HG03520 (cell line): Measurements from ENCODE around the gene SPECC1.
"Not testable (repeated sequence)": the region's sequence is repeated elsewhere in the genome, so short reads cannot be mapped to it uniquely, and the experiment has no call there.

ENCODE experiments used
- ATAC-seq: cut with Tn5 transposase; IDR thresholded peaks from one replicate; pipeline ENCODE4 v1.9.1; 2021; ENCODE audit warnings: mild to moderate bottlenecking, moderate library complexity; ENCODE audit not compliant: unreplicated experiment

The SPECC1 gene

DNA sequence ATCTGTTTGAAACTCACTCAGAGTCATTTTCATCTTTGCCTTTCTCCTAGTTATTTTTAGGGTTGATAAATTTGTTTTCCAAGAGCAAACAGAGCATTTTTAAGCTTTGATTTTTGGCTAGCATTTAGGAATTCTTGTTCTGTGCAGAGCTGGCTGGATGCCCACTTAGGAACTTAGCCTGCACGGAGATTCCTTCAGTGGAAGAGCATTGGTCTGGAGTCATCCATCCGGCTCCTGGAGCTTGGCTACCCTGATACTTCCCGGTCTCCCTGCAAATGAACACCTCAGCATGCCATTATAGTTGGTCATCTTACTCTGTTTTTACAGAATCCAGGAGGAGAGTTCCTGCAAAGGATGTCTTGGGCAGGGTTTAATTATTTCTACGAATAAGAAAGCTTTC is 57.1 kb downstream of the SPECC1 start:
- ATAC-seq: no peak

DNA sequence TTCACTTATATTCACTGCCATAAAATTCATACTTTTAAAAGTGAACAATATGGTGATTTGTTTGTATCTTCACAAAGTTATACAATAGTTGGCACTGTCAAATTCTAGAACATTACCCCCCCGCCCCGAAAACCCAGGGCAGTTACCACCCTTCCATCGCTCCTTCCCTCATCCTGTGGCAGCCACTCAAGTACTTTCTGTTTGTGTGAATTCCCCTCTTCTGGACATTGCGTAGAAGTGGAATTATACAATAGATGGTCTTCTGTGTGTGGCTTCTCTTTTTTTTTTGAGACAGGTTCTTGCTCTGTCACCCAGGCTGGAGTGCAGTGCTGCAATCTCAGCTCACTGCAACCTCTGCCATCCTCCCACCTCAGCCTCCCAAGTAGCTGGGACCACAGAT is 58.6 kb downstream of the SPECC1 start:
- ATAC-seq: no peak

DNA sequence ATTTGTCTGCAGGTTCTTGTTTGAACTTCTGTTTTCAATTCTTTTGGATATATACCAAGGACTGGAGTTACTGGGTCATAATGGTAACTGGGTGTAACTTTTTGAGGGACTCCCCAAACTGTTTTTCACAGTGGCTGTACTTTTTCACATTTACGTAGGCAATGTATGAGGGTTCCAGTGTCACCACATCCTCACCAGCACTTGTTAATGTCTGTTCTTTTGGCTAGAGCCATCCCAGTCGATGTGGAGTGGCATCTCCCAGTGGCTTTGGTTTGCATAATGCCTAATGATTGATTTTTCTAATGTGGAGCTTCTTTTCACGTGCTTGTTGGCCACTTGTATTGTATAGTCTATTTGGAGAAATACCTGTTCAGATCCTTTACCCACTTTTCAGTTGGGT is 59.3 kb downstream of the SPECC1 start:
- no peak for ATAC-seq

DNA sequence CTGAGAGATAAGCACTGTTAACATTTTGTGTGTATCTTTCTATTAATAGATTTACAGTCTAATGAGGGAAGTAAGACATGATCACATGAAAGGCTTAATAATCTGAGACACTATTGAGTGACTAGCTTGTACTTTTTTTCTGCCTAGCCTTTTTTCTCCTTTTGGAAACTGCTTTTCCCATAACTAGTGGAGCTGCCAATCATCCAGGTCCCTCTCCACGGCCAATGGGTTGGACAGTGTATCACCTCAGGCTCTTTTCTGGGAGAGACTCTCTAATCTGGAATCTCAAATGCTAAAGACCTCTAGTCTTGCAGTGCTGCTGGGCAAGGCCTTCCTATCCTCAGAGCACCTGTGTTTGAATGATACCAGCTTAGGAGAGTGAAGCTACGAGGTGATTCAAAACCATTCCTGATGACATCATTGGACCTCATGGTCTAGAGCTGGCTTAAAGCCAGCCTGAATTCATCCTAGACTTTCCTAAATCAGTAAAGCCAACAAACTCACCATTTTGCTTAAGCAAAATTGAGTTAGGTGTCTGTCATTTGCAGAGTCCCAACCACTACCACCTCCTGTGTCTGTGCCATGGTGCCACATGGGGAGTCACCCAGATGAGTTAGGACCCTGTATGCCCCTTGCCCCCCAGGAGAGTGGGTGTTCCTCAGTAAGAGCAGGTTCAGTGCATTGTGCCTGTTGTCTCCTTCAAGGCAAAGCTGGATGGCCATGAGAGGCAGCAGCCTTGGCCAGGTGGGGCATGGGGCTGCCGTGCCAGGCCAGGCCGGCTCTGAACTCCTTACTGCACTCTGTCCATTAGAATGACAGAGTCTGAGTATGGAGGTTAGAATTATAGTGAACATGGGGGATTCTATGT is 62.9 kb downstream of the SPECC1 start:
- no peak for ATAC-seq

DNA sequence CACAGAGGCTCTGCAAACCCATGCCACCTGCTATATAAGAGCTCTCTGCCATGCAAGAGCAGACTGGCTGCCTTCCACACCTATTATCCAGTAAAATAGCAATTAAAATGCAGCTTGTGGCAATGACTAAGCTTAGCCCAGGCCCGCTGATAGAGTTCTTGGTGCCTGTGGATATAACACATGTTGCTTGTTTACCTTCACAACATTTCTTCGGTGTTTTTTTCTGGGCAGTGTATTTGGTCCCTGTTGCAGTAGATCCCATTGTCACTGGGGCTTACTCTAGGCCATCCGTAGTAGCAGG is 63.5 kb downstream of the SPECC1 start:
- ATAC-seq: no peak

DNA sequence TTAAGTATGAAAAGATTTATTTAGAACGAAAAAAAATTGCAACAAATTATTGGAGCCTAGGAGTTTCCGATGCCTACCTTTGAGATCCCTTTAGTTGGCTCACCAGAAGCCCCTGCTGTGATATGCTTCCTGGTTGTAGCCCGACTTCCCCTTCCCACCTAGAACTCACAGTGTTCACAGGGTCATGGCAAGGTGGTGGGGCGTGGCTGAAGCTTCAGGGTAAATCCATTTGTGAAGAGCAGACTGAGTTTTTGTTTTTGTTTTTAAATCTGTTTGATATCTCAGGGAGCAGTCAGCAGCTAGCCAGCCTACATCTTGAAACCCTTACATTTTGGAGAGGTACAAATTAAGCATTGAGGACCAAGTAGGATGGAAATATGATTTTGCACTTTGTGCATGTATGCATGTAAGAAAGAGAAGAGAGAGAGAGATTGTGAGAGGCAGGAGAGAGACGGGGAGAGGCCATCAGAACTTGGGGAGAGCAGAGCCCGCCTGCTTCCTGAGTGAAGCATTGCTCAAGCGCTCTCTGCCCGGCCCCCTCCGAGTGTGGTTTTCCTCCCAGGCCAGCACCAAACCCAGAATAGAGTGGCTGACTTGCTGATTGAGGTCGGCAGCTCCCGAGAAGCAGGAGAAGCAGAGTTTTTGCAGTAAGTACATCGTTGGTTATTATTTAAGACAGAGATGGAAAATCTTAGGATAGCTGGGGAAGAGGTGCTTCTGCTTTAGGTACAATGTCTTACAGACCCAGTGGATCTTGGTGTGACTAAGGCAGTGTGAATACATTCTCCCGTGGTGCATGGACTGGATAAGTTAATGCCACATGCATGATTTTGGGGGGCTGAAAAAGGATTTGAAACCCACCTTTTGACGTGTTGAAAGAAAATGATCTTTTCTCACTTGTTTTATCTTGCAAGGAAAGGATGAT is 64.2 kb downstream of the SPECC1 start:
- ATAC-seq: no peak

DNA sequence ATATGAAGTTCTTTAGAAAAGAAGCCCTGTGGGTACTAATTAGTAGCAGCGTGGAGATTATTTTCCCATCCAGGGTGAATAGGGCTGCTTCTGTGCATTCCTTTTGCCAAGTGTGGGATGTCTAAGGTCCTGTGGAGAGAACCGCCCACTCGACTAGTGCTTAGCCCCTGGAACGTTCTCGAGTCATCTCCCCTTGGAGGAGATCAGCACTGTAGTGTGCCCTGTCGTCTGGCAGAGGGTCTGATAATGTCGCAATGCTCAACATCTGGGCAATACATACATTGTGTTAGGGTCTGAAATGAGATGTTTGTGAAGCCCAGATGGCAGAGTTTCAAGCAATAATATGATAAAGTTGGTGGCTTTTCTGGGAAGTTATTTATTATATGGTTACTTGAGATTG is 64.8 kb downstream of the SPECC1 start:
- ATAC-seq: no peak

DNA sequence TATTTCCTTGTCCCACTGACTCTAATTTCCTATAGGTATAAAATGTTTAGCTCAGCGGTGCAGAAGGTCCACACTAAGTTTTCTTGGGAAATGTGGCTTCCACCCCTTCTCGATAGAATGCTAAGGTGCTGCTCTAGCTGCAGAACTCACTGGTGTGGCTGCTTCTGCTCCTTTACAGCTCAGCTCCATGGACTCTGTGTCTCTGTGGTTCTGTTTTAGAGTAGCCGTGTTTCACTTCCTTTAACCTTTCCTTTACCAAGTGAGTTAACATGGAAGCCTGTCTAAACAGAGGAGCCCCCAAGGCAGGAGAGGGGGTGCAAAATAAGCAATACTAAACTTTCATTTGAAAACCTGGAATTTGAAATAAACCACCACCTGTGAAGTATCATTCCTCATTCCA is 65.3 kb downstream of the SPECC1 start:
- no peak for ATAC-seq

DNA sequence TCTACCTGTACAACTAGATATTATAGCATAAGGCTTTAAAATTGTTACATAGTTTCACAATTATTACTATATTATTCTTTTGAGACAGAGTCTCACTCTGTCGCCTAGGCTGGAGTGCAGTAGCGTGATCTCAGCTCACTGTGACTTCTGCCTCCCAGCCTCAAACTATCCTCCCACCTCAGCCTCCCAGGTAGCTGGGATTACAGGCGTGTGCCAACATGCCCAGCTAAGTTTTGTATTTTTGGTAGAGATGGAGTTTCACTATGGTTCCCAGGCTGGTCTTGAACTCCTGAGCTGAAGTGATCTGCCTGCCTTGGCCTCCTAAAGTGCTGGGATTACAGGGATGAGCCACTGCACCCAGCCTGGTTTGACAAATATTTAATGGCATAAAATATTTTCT is 67.0 kb downstream of the SPECC1 start:
- ATAC-seq: not testable (repeated sequence)

DNA sequence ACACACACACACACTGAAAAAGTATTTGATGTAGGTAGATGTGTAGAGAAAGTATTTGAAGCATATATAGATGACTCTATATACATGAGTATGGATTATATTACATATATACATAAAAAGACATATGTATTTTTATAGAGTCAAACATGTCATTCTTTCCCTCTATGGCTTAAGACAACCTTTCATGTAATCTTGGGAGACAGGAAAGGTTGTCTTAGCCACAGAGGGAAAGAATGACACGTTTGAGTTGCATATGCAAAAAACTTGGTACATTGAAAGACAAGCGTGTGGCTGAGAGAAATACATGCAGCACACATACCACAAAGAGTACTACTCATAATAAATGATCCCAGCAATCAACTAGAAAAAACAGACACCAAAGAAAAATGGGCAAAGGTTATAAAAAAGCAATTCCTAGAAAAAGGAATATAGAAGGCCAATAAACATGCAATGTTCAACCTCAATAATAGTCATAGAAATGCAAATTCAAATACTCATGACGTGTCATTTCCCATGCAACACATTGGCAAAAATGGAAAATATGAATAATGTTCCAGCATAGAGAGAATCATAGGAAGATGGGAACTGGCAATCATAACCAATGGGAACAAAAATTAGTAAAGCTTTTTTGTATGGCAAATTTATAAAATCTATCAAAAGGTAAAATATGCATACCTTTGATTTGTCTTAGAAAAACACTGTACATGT is 69.0 kb downstream of the SPECC1 start:
- ATAC-seq: no peak

DNA sequence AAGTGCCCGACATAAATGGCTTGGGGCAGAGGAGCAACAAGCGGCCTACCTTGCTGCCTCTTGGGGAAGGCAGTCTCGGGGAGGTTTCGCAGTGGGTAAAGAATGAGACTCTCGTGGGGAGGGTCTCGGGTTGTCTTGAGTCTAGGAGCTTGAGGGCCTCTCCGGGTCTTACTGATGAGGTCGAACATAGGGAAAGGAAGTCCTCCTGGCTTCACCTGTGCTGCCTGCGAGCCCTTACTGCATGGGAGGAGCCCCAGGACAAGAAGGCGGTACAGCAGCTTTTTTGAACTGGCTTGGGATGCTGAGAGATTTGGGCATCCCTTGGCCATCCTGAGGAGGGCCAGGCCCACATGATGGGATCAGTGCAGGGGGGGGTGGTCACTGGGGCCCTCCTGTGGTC is 71.4 kb downstream of the SPECC1 start:
- no peak for ATAC-seq

DNA sequence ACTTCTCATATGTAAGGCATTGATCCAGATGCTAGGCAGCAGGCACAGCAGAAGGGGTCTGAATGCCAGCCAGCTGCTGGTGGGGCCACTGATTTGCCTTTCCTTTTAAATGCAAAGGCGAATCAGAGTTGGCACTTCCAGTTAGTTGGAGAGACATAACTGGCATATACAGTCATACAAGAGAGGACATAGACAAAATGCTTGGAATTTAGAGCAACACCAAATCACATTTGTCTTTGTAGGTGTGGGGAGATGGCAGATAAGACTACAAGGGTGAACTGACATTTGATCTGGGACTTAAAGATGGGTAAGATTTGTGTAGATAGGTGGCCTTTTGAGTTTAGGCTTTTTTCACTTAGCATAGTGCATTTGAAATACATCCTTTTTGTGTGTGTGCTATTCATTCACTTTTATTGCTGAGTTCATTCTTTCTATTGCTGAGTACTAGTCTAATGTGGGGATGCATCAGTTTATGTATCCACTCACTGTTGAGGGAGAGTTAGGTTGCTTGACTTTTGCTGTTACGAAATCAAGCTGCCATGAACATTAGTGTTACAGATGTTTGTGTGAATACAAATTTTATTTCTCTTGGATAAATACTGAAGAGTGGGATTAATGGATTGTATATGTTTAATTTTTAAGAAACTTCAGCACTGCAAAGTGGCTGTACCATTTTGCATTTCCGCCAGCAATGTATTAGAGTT is 74.1 kb downstream of the SPECC1 start:
- ATAC-seq: no peak

DNA sequence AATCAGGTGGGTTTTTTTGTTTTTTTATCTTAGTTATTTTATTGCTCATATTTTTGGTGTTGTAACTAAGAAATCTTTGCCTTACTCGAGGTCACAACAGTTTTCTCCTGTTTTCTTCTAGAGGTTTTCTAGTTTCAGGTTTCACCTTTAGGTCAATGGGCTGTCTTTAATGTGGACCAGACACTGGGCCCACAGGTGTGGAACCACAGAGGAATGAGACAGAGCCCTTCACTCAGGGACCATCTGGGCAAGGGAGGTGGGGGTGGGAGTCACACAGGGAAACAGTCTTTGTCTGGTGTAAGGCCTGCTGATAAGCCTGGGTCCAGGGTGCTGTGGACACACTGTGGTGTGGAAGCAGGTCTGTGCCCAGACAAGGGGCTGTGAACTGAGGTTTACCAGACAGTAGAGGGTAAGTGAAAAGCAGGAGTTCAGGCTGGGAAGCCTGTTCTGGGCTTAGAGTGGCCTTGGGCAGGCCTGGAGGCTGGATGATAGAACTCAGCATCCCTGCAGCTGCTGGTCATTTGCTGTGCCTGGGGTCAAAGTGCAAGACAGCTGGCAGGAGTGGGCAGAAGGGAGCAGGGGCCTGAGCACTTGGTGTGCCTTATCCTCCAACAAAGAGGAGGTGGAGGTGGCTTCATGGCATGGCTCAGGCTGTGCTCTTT is 75.6 kb downstream of the SPECC1 start:
- ATAC-seq: no peak

DNA sequence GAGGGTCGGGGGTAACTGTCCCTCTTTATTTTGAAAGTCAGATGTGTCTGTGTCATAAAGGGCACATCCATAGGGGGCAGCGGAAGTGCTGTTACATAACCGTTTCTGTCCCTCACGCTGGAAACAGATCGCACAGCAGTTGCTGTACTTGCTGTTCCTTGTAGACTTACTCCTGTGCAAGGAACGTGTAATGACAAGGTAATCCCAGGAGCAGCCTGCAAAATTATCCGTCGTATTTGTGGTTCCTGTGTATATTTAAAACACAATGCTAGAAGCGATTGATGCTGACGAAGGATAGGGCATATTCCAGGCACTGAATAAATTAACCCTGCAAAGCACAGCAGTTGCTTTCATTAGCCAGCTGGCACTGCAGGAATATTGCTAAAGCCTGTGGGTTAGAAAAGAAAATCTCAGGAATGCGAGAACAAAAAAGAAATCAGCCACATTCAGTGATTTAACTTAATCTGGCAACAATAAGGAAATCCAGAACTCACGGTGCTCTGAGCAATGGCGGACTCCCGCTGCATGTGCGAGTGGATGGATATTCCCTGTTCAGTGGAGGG is 76.2 kb downstream of the SPECC1 start:
- ATAC-seq: no peak

DNA sequence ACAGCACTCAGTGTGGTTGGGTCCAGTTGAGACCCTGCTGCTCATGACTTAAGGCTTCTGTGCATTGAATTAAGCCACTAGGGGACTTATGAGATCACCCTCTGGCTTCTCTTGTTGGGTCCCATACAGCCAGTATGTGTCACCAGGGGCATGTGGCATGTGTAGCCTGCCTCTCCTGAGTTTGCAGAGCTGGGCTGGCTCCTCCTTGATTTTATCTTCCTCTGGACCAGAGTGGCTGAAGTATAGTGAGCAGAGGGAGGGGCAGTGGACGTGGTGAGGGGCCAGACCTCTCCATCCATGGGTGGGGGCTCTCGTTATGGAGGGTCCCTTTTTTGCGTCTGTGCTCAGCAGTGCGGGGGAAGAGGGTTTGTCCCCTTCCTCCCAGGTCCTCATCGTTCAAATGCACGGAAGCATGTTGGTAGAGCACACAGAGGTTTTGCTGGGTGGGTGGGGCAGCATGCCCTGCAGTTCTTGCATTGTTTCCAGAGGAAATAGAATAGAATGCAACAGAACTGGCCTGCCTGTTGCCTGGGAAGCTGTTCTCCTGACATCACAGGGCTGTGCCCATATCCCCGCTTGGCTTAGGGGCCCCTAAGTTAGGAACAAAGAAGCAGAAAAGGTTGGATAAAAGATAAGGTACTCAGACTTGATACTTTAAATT is 77.4 kb downstream of the SPECC1 start:
- ATAC-seq: no peak

DNA sequence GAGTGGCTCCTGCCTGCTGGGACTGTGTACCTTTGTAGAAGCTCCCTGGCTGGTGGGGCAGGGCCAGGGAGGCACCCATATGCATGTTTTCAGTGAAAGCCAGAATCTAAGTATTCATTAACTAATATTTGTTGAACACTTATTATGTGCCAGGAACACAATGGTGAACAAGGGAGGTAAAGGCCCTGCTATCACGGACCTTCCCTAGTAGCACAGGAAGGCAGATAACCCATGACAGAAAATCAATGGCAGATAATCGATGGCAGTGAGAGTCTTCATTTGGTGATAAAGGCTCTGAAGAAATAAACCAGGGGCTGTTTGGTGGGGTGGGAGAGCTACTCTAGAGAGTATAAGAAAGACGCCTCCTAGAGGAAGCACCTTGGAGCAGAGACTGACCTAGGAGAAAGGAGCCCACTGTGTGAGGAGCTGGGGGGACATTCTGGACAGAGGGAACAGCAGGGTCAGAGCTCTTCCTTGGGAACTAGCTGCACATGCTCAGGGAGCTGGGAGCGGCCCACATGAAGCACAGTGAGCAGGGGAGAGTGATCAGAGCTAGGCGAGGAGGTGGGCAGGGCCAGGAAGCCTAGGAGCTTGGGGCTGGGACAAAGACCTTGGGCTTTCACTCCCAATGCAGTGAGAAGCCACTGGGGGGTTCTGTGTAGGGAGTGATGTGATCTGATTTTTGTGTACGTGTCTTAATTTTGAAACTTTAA is 78.5 kb downstream of the SPECC1 start:
- no peak for ATAC-seq

DNA sequence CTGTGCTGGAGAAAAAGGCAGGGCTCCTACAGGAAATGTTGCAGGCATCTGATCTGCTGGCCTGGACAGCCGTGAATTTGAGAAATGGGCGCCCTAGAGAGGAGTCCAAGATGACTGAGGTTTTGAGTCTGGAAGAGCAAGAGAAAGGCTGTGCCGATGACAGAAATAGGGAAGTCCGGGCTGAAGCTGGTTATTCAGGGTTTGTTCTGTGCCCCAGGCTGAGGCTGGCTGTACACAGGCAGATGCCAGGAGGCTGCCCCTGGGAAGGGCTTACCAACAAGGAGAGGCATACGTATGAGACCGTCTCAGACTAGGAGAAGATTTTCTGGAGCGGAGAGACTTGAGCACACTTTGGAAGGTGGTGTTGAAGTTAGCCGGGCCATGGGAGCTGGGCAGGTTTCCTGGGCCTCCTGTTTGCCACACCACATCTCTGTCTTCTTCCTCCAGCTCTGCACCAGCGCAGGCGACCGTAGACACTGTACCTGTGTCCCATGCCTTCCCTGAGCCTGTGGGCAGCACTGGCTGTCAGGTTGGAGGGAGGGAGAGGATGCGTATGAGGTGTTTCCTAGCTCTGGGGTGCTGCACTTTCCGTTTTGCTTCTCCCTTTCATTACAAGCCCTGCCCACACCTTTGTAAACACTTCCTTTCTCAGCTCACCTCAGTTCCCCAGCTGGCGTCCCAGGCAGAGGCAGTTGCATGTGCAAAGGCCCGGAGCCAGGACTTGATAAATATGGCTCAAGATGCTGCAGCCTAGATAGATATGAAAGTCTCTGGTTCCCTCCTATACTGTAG is 80.8 kb downstream of the SPECC1 start:
- ATAC-seq: no peak
